A549 (cell line): Measurements from ENCODE around the gene REL.

Experiments
- CEBPB ChIP-seq, 2 experiments: fragments of >200 bp in 1 of 2; sonication (Bioruptor Twin) in 1 of 2; formaldehyde crosslinking in 1 of 2; IDR thresholded peaks; 2 replicates each; pipeline ENCODE4 v1.6.1; 2012 to 2016
- CHD4 ChIP-seq: fragments of 200-600 bp; sonication (generic); IDR thresholded peaks from 2 replicates; pipeline ENCODE4 v1.6.1; 2016; ENCODE audit warnings: antibody characterized with exemption, mild to moderate bottlenecking, borderline replicate concordance
- CTCF ChIP-seq: fragments of >200 bp; sonication (Bioruptor Twin); formaldehyde crosslinking; IDR thresholded peaks from 3 replicates; pipeline ENCODE4 v1.5.1; 2016
- EHF ChIP-seq: fragments of 250-450 bp; sonication (Bioruptor Pico); IDR thresholded peaks from 2 replicates; pipeline ENCODE4 v1.5.0; 2020; ENCODE audit warnings: mild to moderate bottlenecking
- FOSB ChIP-seq: fragments of 250-450 bp; sonication (Bioruptor Pico); IDR thresholded peaks from 2 replicates; pipeline ENCODE4 v1.5.0; 2020; ENCODE audit warnings: mild to moderate bottlenecking, moderate library complexity
- GATA3 ChIP-seq: IDR thresholded peaks from 2 replicates; pipeline ENCODE4 v1.6.1; 2012; ENCODE audit warnings: borderline replicate concordance
- HMGXB4 ChIP-seq: fragments of 250-450 bp; sonication (Bioruptor Pico); IDR thresholded peaks from 2 replicates; pipeline ENCODE4 v1.5.0; 2021; ENCODE audit warnings: mild to moderate bottlenecking, moderate library complexity, borderline replicate concordance
- JUN ChIP-seq, 2 experiments: fragments of >200 bp; sonication (Bioruptor Twin); formaldehyde crosslinking; IDR thresholded peaks; 2 replicates in 1 of 2; 3 replicates in 1 of 2; pipeline ENCODE4 v1.6.1; 2016 to 2017
- POLR2A ChIP-seq: IDR thresholded peaks from 2 replicates; pipeline ENCODE4 v1.6.1; 2012; ENCODE audit warnings: mild to moderate bottlenecking, low read length
- RAD21 ChIP-seq, 2 experiments: fragments of >200 bp in 1 of 2; sonication (Bioruptor Twin) in 1 of 2; formaldehyde crosslinking in 1 of 2; IDR thresholded peaks in 1 of 2; conservative IDR thresholded peaks in 1 of 2; 2 replicates in 1 of 2; 3 replicates in 1 of 2; pipeline ENCODE4 v1.6.1; 2012 to 2018; ENCODE audit warnings: inconsistent platforms in 1 of 2
- REST ChIP-seq: fragments of 200-600 bp; sonication (generic); IDR thresholded peaks from 2 replicates; pipeline ENCODE4 v1.6.1; 2016; ENCODE audit warnings: antibody characterized with exemption, mild to moderate bottlenecking, moderate library complexity
- RFX5 ChIP-seq: fragments of 450-650 bp; IDR thresholded peaks from 2 replicates; pipeline ENCODE4 v1.7.1; 2014; ENCODE audit warnings: antibody characterized with exemption, mild to moderate bottlenecking, moderate library complexity
- TFCP2L1 ChIP-seq: fragments of 250-450 bp; sonication (Bioruptor Pico); IDR thresholded peaks from 2 replicates; pipeline ENCODE4 v1.5.0; 2021; ENCODE audit warnings: mild to moderate bottlenecking

GRCh38 chr2:60962528-60962927 lies 81.2 kb downstream of the REL start:
- TF ChIP-seq CTCF (no peak), POLR2A (no peak), CHD4 (no peak), GATA3 (no peak), RFX5 (no peak), RAD21 (conservative IDR thresholded peaks at IDR 0.05 in 1 of 2, IDR thresholded peaks at IDR 0.05 in 1 of 2) (no peak), CEBPB (IDR thresholded peaks at IDR 0.05) (no peak), REST (no peak), EHF (CRISPR knock-in tag) (no peak), TFCP2L1 (CRISPR knock-in tag) (no peak), HMGXB4 (CRISPR knock-in tag) (no peak), JUN (IDR thresholded peaks at IDR 0.05) (no peak), FOSB (no peak)
